Measurements from ENCODE around the gene PRDM2. TPM values are rescaled to one million over a fixed set of nuclear protein-coding genes. Genes with fewer than 3 reads are reported as not detected.
A peak's percentile ranks its signal among the peaks of the same experiment; 100 is the strongest.

The PRDM2 gene
- total and polyA plus RNA-seq, 5 donors from 2014 or later, result 16.8 to 221 (median 19.7) TPM

GRCh38 chr1:13762642-13763041 is 62.7 kb downstream of the PRDM2 start:
- H3K27ac ChIP-seq (ENCODE audit: insufficient read depth, low read length, poor library complexity, severe bottlenecking), result no peak overlapping the region
- ATAC-seq (ENCODE audit: low read depth in 2 of 2) (no peak), DNase-seq (no peak)
- Mint-ChIP-seq H3K4me3 (peak overlapping the region; percentile 30 to 54 (median 30)), H3K9me3 (no peaks in the 10 kb centered on the region), H3K27ac (peak overlapping the region; percentile 19 to 81 (median 61)), H3K4me1 (peaks cover 51 to 97% (median 74%) of the 10 kb centered on the region in 4 donors), H3K36me3 (peaks cover 18% of the 10 kb centered on the region), H3K27me3 (no peaks in the 10 kb centered on the region)
- H3K27me3 ChIP-seq (ENCODE audit: control insufficient read depth, insufficient read depth, low read length), result no peaks in the 10 kb centered on the region
- no peaks in the 10 kb centered on the region for H3K9me3 ChIP-seq (ENCODE audit: control insufficient read depth in 2 of 2, low read length in 2 of 2)
- H3K4me3 ChIP-seq (ENCODE audit: low read depth, low read length), result peak overlapping the region; percentile 38
- peaks cover 20% of the 10 kb centered on the region for H3K36me3 ChIP-seq (ENCODE audit: control insufficient read depth, insufficient read depth, low read length)
- peaks cover 84% of the 10 kb centered on the region for H3K4me1 ChIP-seq (ENCODE audit: control insufficient read depth, insufficient read depth, low read length, poor library complexity, severe bottlenecking)

- Histone ChIP-seq H3K4me3 (ENCODE audit: low read depth, low read length) (peak overlapping the region; percentile 38), H3K4me1 (ENCODE audit: control insufficient read depth, insufficient read depth, low read length, poor library complexity, severe bottlenecking) (peaks cover 78% of the 10 kb centered on the region), H3K27ac (ENCODE audit: insufficient read depth, low read length, poor library complexity, severe bottlenecking) (no peak overlapping the region), H3K9me3 (ENCODE audit: control insufficient read depth in 2 of 2, low read length in 2 of 2) (no peaks in the 10 kb centered on the region), H3K36me3 (ENCODE audit: control insufficient read depth, insufficient read depth, low read length) (peaks cover 20% of the 10 kb centered on the region), H3K27me3 (ENCODE audit: control insufficient read depth, insufficient read depth, low read length) (no peaks in the 10 kb centered on the region)
- peaks cover 18% of the 10 kb centered on the region for H3K36me3 Mint-ChIP-seq
- no peaks in the 10 kb centered on the region for H3K9me3 Mint-ChIP-seq
- DNase-seq (no peak), ATAC-seq (ENCODE audit: low read depth in 2 of 2) (no peak)
- H3K27ac Mint-ChIP-seq, result peak overlapping the region; percentile 19 to 81 (median 61)
- no peaks in the 10 kb centered on the region for H3K27me3 Mint-ChIP-seq
- peak overlapping the region; percentile 0 to 63 (median 42) for H3K4me3 Mint-ChIP-seq
- H3K4me1 Mint-ChIP-seq, result peaks cover 50 to 93% (median 71%) of the 10 kb centered on the region in 4 donors
These were observed 63.2 kb downstream of the PRDM2 start for GRCh38 chr1:13763222-13763621.

- Mint-ChIP-seq H3K27me3 (no peaks in the 10 kb centered on the region), H3K27ac (peak overlapping the region in 2 of 3 donors; percentile 19 to 25), H3K4me3 (peak overlapping the region; percentile 12 to 55 (median 36)), H3K36me3 (peaks cover 20% of the 10 kb centered on the region), H3K4me1 (peaks cover 43 to 95% (median 73%) of the 10 kb centered on the region in 4 donors), H3K9me3 (no peaks in the 10 kb centered on the region)
- peak overlapping the region; percentile 38 for H3K4me3 ChIP-seq (ENCODE audit: low read depth, low read length)
- H3K36me3 ChIP-seq (ENCODE audit: control insufficient read depth, insufficient read depth, low read length), result peaks cover 21% of the 10 kb centered on the region
- no peaks in the 10 kb centered on the region for H3K9me3 ChIP-seq (ENCODE audit: control insufficient read depth in 2 of 2, low read length in 2 of 2)
- ATAC-seq (ENCODE audit: low read depth in 2 of 2) (no peak), DNase-seq (no peak)
- H3K27ac ChIP-seq (ENCODE audit: insufficient read depth, low read length, poor library complexity, severe bottlenecking), result no peak overlapping the region
- peaks cover 76% of the 10 kb centered on the region for H3K4me1 ChIP-seq (ENCODE audit: control insufficient read depth, insufficient read depth, low read length, poor library complexity, severe bottlenecking)
- no peaks in the 10 kb centered on the region for H3K27me3 ChIP-seq (ENCODE audit: control insufficient read depth, insufficient read depth, low read length)
These were observed 64.0 kb downstream of the PRDM2 start for GRCh38 chr1:13763991-13764390.

- DNase-seq, result no peak
- H3K9me3 Mint-ChIP-seq, result no peaks in the 10 kb centered on the region
- peaks cover 28% of the 10 kb centered on the region for H3K36me3 ChIP-seq (ENCODE audit: control insufficient read depth, insufficient read depth, low read length)
- H3K4me1 ChIP-seq (ENCODE audit: control insufficient read depth, insufficient read depth, low read length, poor library complexity, severe bottlenecking), result peaks cover 71% of the 10 kb centered on the region
- H3K27ac Mint-ChIP-seq, result peak overlapping the region; percentile 5 to 42 (median 19)
- H3K27me3 Mint-ChIP-seq, result no peaks in the 10 kb centered on the region
- peak overlapping the region; percentile 20 for H3K4me3 ChIP-seq (ENCODE audit: low read depth, low read length)
- peaks cover 27% of the 10 kb centered on the region for H3K36me3 Mint-ChIP-seq
- H3K9me3 ChIP-seq (ENCODE audit: control insufficient read depth in 2 of 2, low read length in 2 of 2), result no peaks in the 10 kb centered on the region
- H3K27me3 ChIP-seq (ENCODE audit: control insufficient read depth, insufficient read depth, low read length), result no peaks in the 10 kb centered on the region
- no peak for ATAC-seq (ENCODE audit: low read depth in 2 of 2)
- peak overlapping the region in 3 of 4 donors; percentile 1 to 41 (median 7) for H3K4me3 Mint-ChIP-seq
- H3K4me1 Mint-ChIP-seq, result peaks cover 41 to 96% (median 73%) of the 10 kb centered on the region in 4 donors
- H3K27ac ChIP-seq (ENCODE audit: insufficient read depth, low read length, poor library complexity, severe bottlenecking), result no peak overlapping the region
These were observed 64.8 kb downstream of the PRDM2 start for GRCh38 chr1:13764588-13765332.

- ATAC-seq (ENCODE audit: low read depth in 2 of 2) (no peak), DNase-seq (no peak)
- Histone ChIP-seq H3K27ac (ENCODE audit: insufficient read depth, low read length, poor library complexity, severe bottlenecking) (no peak overlapping the region), H3K27me3 (ENCODE audit: control insufficient read depth, insufficient read depth, low read length) (no peaks in the 10 kb centered on the region), H3K4me1 (ENCODE audit: control insufficient read depth, insufficient read depth, low read length, poor library complexity, severe bottlenecking) (peaks cover 54% of the 10 kb centered on the region), H3K9me3 (ENCODE audit: control insufficient read depth in 2 of 2, low read length in 2 of 2) (no peaks in the 10 kb centered on the region), H3K36me3 (ENCODE audit: control insufficient read depth, insufficient read depth, low read length) (peaks cover 30% of the 10 kb centered on the region), H3K4me3 (ENCODE audit: low read depth, low read length) (no peak overlapping the region)
- H3K4me3 Mint-ChIP-seq, result peak overlapping the region in 2 of 4 donors; percentile 7 to 32
- peak overlapping the region in 2 of 3 donors; percentile 72 to 75 for H3K27ac Mint-ChIP-seq
- H3K9me3 Mint-ChIP-seq, result no peaks in the 10 kb centered on the region
- no peaks in the 10 kb centered on the region for H3K27me3 Mint-ChIP-seq
- H3K36me3 Mint-ChIP-seq, result peaks cover 30% of the 10 kb centered on the region
- H3K4me1 Mint-ChIP-seq, result peaks cover 41 to 93% (median 66%) of the 10 kb centered on the region in 4 donors
These were observed 66.9 kb downstream of the PRDM2 start for GRCh38 chr1:13766592-13767564.

- DNase-seq, result no peak
- Histone ChIP-seq H3K27me3 (ENCODE audit: control insufficient read depth, insufficient read depth, low read length) (no peaks in the 10 kb centered on the region), H3K36me3 (ENCODE audit: control insufficient read depth, insufficient read depth, low read length) (peaks cover 45% of the 10 kb centered on the region), H3K27ac (ENCODE audit: insufficient read depth, low read length, poor library complexity, severe bottlenecking) (no peak overlapping the region), H3K4me1 (ENCODE audit: control insufficient read depth, insufficient read depth, low read length, poor library complexity, severe bottlenecking) (peaks cover 30% of the 10 kb centered on the region), H3K4me3 (ENCODE audit: low read depth, low read length) (no peak overlapping the region), H3K9me3 (ENCODE audit: control insufficient read depth in 2 of 2, low read length in 2 of 2) (no peaks in the 10 kb centered on the region)
- no peaks in the 10 kb centered on the region for H3K27me3 Mint-ChIP-seq
- H3K27ac Mint-ChIP-seq, result peak overlapping the region in 1 of 3 donors; percentile 61
- H3K9me3 Mint-ChIP-seq, result no peaks in the 10 kb centered on the region
- H3K4me3 Mint-ChIP-seq, result peak overlapping the region in 1 of 4 donors; percentile 39
- peaks cover 32 to 78% (median 57%) of the 10 kb centered on the region in 4 donors for H3K4me1 Mint-ChIP-seq
- no peak for ATAC-seq (ENCODE audit: low read depth in 2 of 2)
- H3K36me3 Mint-ChIP-seq, result peaks cover 29% of the 10 kb centered on the region
These were observed 69.2 kb downstream of the PRDM2 start for GRCh38 chr1:13769212-13769611.

- Histone ChIP-seq H3K27ac (ENCODE audit: insufficient read depth, low read length, poor library complexity, severe bottlenecking) (no peak overlapping the region), H3K36me3 (ENCODE audit: control insufficient read depth, insufficient read depth, low read length) (peaks cover 45% of the 10 kb centered on the region), H3K4me1 (ENCODE audit: control insufficient read depth, insufficient read depth, low read length, poor library complexity, severe bottlenecking) (peaks cover 25% of the 10 kb centered on the region), H3K9me3 (ENCODE audit: control insufficient read depth in 2 of 2, low read length in 2 of 2) (no peaks in the 10 kb centered on the region), H3K27me3 (ENCODE audit: control insufficient read depth, insufficient read depth, low read length) (no peaks in the 10 kb centered on the region), H3K4me3 (ENCODE audit: low read depth, low read length) (no peak overlapping the region)
- no peaks in the 10 kb centered on the region for H3K27me3 Mint-ChIP-seq
- no peak for DNase-seq
- no peak overlapping the region for H3K27ac Mint-ChIP-seq
- H3K4me3 Mint-ChIP-seq, result no peak overlapping the region
- H3K4me1 Mint-ChIP-seq, result peaks cover 31 to 72% (median 52%) of the 10 kb centered on the region in 4 donors
- H3K36me3 Mint-ChIP-seq, result peaks cover 29% of the 10 kb centered on the region
- no peaks in the 10 kb centered on the region for H3K9me3 Mint-ChIP-seq
- no peak for ATAC-seq (ENCODE audit: low read depth in 2 of 2)
These were observed 69.8 kb downstream of the PRDM2 start for GRCh38 chr1:13769830-13770229.
